MM.1S (cell line): ENCODE data around the gene EGLN1.

Experiments
- EZH2 ChIP-seq: fragments of 300-600 bp; sonication (generic); optimal IDR thresholded peaks from 2 replicates; pipeline ENCODE3; 2017; ENCODE audit warnings: low read depth, mild to moderate bottlenecking, antibody characterized with exemption, low read length, mixed read lengths
- EZH2phosphoT487 ChIP-seq: fragments of 300-600 bp; sonication (generic); IDR thresholded peaks from 2 replicates; pipeline ENCODE4 v1.6.1; 2018; ENCODE audit warnings: antibody characterized with exemption, low read length
- TF ChIP-seq, protein P1 (sequence below): fragments of 300-600 bp; sonication (generic); IDR thresholded peaks from 2 replicates; pipeline ENCODE4 v1.5.1; 2016; ENCODE audit warnings: antibody characterized with exemption, low read length, mixed read lengths

GRCh38 chr1:231319080-231319479 lies 103.0 kb downstream of the EGLN1 start:
- TF ChIP-seq, protein P1, sequence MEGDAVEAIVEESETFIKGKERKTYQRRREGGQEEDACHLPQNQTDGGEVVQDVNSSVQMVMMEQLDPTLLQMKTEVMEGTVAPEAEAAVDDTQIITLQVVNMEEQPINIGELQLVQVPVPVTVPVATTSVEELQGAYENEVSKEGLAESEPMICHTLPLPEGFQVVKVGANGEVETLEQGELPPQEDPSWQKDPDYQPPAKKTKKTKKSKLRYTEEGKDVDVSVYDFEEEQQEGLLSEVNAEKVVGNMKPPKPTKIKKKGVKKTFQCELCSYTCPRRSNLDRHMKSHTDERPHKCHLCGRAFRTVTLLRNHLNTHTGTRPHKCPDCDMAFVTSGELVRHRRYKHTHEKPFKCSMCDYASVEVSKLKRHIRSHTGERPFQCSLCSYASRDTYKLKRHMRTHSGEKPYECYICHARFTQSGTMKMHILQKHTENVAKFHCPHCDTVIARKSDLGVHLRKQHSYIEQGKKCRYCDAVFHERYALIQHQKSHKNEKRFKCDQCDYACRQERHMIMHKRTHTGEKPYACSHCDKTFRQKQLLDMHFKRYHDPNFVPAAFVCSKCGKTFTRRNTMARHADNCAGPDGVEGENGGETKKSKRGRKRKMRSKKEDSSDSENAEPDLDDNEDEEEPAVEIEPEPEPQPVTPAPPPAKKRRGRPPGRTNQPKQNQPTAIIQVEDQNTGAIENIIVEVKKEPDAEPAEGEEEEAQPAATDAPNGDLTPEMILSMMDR: no peak
- no peak for TF ChIP-seq EZH2phosphoT487
- TF ChIP-seq EZH2: no peak
